SK-N-MC (cell line): ENCODE measurements around the gene TNFAIP8.

Experiments used
- EZH2 ChIP-seq: fragments of 200-600 bp; sonication (generic); IDR thresholded peaks from one replicate; pipeline ENCODE4 v1.6.1; 2017; ENCODE audit warnings: antibody characterized with exemption
- FOXP2 ChIP-seq: optimal IDR thresholded peaks from 2 replicates; pipeline ENCODE3; 2011; ENCODE audit warnings: mild to moderate bottlenecking, moderate library complexity; ENCODE audit not compliant: insufficient read depth; ENCODE audit errors: extremely low read length, control extremely low read depth
- POLR2AphosphoS5 ChIP-seq: IDR thresholded peaks from 2 replicates; pipeline ENCODE4 v1.6.1; 2012; ENCODE audit warnings: mild to moderate bottlenecking, low read depth, low read length, borderline replicate concordance

DNA sequence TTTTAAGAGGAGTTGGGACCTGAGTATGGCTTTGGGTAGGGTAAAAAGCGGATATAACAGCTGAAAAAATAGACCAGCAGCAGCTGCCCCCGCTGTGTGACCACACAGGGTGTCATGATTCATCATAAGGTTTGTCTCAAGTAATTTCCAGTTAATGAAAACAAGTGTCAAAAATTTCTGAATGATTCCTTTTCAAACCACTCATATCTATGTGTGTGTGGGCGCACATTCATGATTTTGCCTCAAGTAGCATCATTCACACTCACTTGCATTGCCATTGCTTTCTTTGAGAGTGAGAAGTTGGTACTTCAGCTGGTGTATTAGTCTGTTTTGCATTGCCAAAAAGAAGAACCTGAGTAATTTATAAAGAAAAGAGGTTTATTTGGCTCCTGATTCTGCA is 12.1 kb upstream of the TNFAIP8 start:
- TF ChIP-seq POLR2AphosphoS5 (no peak), EZH2 (no peak), FOXP2 (no peak)
